Measurements from ENCODE around the gene PNMT. TPM values are rescaled to one million over a fixed set of nuclear protein-coding genes. Genes with fewer than 3 reads are reported as not detected.

PNMT gene
- total and polyA plus RNA-seq, 2 donors (not counting 3 experiments of a cell fraction or from before 2014, with no cell fraction given): 0.11 TPM; not detected in 1

DNA sequence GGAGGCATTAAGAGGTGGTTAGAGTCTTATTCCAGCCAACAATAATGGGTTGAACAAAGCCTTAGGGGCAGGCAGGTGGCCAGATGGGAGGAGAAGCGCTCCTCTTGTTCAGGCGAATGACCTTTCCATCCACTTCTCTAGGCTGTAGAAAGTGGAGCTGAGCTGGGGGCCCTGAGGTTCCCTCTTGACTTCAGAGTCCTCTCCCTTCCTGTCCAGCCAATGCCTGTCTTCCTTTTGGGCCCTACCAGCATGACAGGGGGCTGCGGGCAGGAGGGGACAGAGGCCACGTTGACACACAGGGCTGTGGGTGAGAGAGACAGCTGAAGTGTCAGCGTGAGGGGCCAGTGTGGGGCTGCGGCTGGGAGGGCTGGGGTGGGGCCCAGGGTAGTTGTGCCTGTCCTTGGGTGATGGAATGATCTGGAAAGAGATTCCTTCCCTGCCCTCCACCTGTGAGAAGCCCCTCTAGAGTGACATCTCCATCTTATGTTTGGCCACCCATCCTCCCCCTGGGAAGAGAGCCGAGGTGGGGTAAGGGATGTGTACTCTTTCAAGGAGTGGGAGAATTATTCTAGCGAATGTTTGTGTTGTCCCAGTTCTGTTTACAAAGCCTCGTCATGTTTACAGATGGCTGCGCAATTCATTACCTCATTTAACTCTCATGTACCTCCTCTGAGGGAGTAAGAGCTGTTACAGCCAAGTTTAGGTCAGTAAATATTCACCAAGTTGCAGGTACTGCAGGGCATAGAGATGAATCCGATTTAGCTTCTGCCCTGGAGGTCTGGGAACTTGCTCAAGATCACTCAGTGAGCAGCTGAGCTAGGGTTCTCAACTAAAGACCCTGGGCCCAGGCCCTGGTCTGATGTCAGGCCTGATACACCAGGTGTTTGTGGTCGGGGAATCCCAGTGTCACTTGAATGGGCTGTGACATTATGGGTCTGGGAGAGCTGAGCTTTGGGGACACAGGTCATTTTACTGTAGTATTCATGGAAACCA is 34.9 kb downstream of the PNMT start:
- Histone ChIP-seq H3K79me2 (ENCODE audit: control insufficient read depth, insufficient read depth, low read length) (no peaks in the 10 kb centered on the region), H3K4me1 (ENCODE audit: control insufficient read depth, extremely low read depth, insufficient read depth, low read length) (no peaks in the 10 kb centered on the region), H3K27me3 (ENCODE audit: control insufficient read depth in 2 of 2, insufficient read depth in 2 of 2, low read length in 2 of 2) (peaks cover 0 to 2% of the 10 kb centered on the region in 2 experiments), H3K4me3 (replicated peaks in 1 of 3; ENCODE audit: insufficient read depth in 1 of 3, low read depth in 1 of 3, low read length in 3 of 3) (no peak overlapping the region), H3K4me2 (ENCODE audit: insufficient read depth, low read length) (no peak overlapping the region), H3K9me3 (replicated peaks; ENCODE audit: control insufficient read depth, insufficient read depth, low read length) (no peaks in the 10 kb centered on the region), H3K9me1 (replicated peaks; ENCODE audit: control insufficient read depth, extremely low read depth, insufficient read depth, low read length) (no peaks in the 10 kb centered on the region), H4K20me1 (replicated peaks; ENCODE audit: control insufficient read depth, extremely low read depth, insufficient read depth, low read length) (no peaks in the 10 kb centered on the region), H3K9ac (replicated peaks; ENCODE audit: extremely low read depth, insufficient read depth, low read length) (no peak overlapping the region), H2AFZ (ENCODE audit: low read depth, low read length) (no peak overlapping the region), H3K36me3 (ENCODE audit: control insufficient read depth in 2 of 2, extremely low read depth in 1 of 2, insufficient read depth in 2 of 2, low read length in 2 of 2) (no peaks in the 10 kb centered on the region), H3K27ac (ENCODE audit: insufficient read depth, low read depth, low read length) (no peak overlapping the region)
- DNase-seq (ENCODE audit: low read depth, low spot score) (no peak), FAIRE-seq (no peak)
- intact Hi-C loops (cut with micrococcal nuclease): no loop called here
- BruUV-seq (replicated peaks): no TSS peak
- ChIA-PET POLR2A (no interaction called here), CTCF (no interaction called here)
- dilution Hi-C loops (cut with MboI; ENCODE audit: extremely low pct_ligation_motif_present, low sequenced_read_pairs): no loop called here
- TF ChIP-seq, protein P1, sequence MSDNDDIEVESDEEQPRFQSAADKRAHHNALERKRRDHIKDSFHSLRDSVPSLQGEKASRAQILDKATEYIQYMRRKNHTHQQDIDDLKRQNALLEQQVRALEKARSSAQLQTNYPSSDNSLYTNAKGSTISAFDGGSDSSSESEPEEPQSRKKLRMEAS (IDR thresholded peaks at IDR 0.05; ENCODE audit: insufficient read depth, insufficient read length): no peak
- no peak for TF ChIP-seq FOS (IDR thresholded peaks at IDR 0.05; ENCODE audit: borderline replicate concordance, insufficient read depth, low read length)
- no peak for TF ChIP-seq POLR2A (IDR thresholded peaks at IDR 0.05; ENCODE audit: low read depth, low read length)
- no peak for TF ChIP-seq POLR2AphosphoS5 (IDR thresholded peaks at IDR 0.05; ENCODE audit: insufficient read depth, low read depth, low read length)
- no peak for TF ChIP-seq MYC (IDR thresholded peaks at IDR 0.05; ENCODE audit: low read depth, low read length)
- no peak for TF ChIP-seq GATA2 (IDR thresholded peaks at IDR 0.05; ENCODE audit: insufficient read depth, insufficient read length, low read depth, low read length)
- no peak for TF ChIP-seq JUN (IDR thresholded peaks at IDR 0.05; ENCODE audit: borderline replicate concordance, insufficient read depth, insufficient read length, low read depth)
- no peak for TF ChIP-seq EZH2 (IDR thresholded peaks at IDR 0.05; ENCODE audit: borderline replicate concordance, low read depth, low read length, severe bottlenecking)
- TF ChIP-seq, protein P2, sequence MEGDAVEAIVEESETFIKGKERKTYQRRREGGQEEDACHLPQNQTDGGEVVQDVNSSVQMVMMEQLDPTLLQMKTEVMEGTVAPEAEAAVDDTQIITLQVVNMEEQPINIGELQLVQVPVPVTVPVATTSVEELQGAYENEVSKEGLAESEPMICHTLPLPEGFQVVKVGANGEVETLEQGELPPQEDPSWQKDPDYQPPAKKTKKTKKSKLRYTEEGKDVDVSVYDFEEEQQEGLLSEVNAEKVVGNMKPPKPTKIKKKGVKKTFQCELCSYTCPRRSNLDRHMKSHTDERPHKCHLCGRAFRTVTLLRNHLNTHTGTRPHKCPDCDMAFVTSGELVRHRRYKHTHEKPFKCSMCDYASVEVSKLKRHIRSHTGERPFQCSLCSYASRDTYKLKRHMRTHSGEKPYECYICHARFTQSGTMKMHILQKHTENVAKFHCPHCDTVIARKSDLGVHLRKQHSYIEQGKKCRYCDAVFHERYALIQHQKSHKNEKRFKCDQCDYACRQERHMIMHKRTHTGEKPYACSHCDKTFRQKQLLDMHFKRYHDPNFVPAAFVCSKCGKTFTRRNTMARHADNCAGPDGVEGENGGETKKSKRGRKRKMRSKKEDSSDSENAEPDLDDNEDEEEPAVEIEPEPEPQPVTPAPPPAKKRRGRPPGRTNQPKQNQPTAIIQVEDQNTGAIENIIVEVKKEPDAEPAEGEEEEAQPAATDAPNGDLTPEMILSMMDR (IDR thresholded peaks at IDR 0.05; ENCODE audit: extremely low read depth in 1 of 2, insufficient read depth in 1 of 2, low read depth in 1 of 2, low read length in 2 of 2): no peak

All from endothelial cell of umbilical vein (primary cell).